Vagina (tissue), 2 donors: ENCODE data around the gene ATP7B.

Experiments
- POLR2A ChIP-seq, 2 donors: fragments of 450-650 bp; IDR thresholded peaks; one replicate each; pipeline ENCODE4 v1.6.1; 2017; ENCODE audit warnings: antibody characterized with exemption in 2 of 2, mild to moderate bottlenecking in 2 of 2, moderate library complexity in 2 of 2
- POLR2AphosphoS5 ChIP-seq, 2 donors: sonication (generic); formaldehyde crosslinking; IDR thresholded peaks; one replicate each; pipeline ENCODE4 v1.9.0; 2017; ENCODE audit warnings: antibody characterized with exemption in 2 of 2, mild to moderate bottlenecking in 2 of 2, low read depth in 1 of 2; ENCODE audit not compliant: insufficient read depth in 1 of 2
- TF ChIP-seq, protein P1 (sequence below), 3 experiments: fragments of 450-650 bp in 2 of 3; fragments of 200-600 bp in 1 of 3; sonication (generic) in 1 of 3; IDR thresholded peaks; one replicate each; pipeline ENCODE4 v1.5.1; 2017 to 2019; ENCODE audit warnings: antibody characterized with exemption in 3 of 3, mild to moderate bottlenecking in 2 of 3, moderate library complexity in 2 of 3

DNA sequence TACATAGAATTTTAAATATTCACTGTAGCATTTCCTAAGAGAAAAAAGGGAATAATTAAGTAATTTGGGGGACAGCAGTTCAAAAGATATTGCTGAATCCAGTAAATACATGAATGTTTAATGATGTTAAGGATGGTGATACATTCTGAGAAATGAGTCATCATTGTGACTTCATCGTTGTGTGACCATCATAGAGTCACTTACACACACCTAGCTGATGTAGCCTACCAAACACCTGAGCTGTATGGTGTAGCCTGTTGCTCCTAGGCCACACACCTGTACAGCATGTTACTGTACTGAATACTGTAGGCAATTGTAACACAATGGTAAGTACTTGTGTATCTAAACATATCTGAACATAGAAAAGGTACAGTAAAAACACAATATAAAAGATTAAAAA, 34.8 kb downstream of the ATP7B start:
- TF ChIP-seq, protein P1, sequence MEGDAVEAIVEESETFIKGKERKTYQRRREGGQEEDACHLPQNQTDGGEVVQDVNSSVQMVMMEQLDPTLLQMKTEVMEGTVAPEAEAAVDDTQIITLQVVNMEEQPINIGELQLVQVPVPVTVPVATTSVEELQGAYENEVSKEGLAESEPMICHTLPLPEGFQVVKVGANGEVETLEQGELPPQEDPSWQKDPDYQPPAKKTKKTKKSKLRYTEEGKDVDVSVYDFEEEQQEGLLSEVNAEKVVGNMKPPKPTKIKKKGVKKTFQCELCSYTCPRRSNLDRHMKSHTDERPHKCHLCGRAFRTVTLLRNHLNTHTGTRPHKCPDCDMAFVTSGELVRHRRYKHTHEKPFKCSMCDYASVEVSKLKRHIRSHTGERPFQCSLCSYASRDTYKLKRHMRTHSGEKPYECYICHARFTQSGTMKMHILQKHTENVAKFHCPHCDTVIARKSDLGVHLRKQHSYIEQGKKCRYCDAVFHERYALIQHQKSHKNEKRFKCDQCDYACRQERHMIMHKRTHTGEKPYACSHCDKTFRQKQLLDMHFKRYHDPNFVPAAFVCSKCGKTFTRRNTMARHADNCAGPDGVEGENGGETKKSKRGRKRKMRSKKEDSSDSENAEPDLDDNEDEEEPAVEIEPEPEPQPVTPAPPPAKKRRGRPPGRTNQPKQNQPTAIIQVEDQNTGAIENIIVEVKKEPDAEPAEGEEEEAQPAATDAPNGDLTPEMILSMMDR (IDR thresholded peaks at IDR 0.05), result no peak
- TF ChIP-seq POLR2AphosphoS5 (IDR thresholded peaks at IDR 0.05; ENCODE audit: insufficient read depth in 1 of 2, low read depth in 1 of 2) (no peak), POLR2A (IDR thresholded peaks at IDR 0.05) (no peak)
